Heart left ventricle (tissue), 16 donors: ENCODE measurements around the gene SCRN2. TPM values are rescaled to one million over a fixed set of nuclear protein-coding genes. Genes with fewer than 3 reads are reported as not detected.

Source experiments
- ATAC-seq, 4 donors: fragments of 200-7000 bp; cut with Tn5 transposase; one replicate each; pipeline ENCODE4 v1.9.1; 2020 to 2022; ENCODE audit warnings: moderate library complexity in 4 of 4, mild to moderate bottlenecking in 3 of 4, moderate number of reproducible peaks in 1 of 4
- DNase-seq, 5 donors: peaks; one replicate each; pipeline ENCODE4 v3.0.0-alpha.2; 2020
- H3K27ac ChIP-seq, 12 donors: fragments of 200-600 bp; sonication (generic) in 4 of 12; one replicate each; pipeline versions ENCODE4 v1.5.0 to v1.8.0; 2016 to 2022; ENCODE audit warnings: mild to moderate bottlenecking in 2 of 12
- H3K27me3 ChIP-seq, 9 donors: fragments of 200-600 bp; sonication (generic) in 2 of 9; one replicate each; pipeline versions ENCODE4 v1.5.1 to v1.8.0; 2016 to 2022; ENCODE audit warnings: mild to moderate bottlenecking in 3 of 9
- H3K36me3 ChIP-seq, 9 donors: fragments of 200-600 bp; sonication (generic) in 2 of 9; one replicate each; pipeline versions ENCODE4 v1.5.0 to v1.8.0; 2018 to 2022; ENCODE audit warnings: mild to moderate bottlenecking in 2 of 9
- H3K4me1 ChIP-seq, 12 donors: fragments of 200-600 bp; sonication (generic) in 4 of 12; one replicate each; pipeline versions ENCODE4 v1.5.0 to v1.8.0; 2016 to 2022; ENCODE audit warnings: mild to moderate bottlenecking in 3 of 12
- H3K4me3 ChIP-seq, 12 donors: fragments of 200-600 bp; sonication (generic) in 4 of 12; one replicate each; pipeline versions ENCODE4 v1.5.0 to v1.8.0; 2017 to 2022; ENCODE audit warnings: mild to moderate bottlenecking in 9 of 12, moderate library complexity in 4 of 12
- H3K9me3 ChIP-seq, 12 donors: fragments of 200-600 bp; sonication (generic) in 4 of 12; one replicate each; pipeline versions ENCODE4 v1.5.0 to v1.8.0; 2016 to 2022; ENCODE audit warnings: mild to moderate bottlenecking in 1 of 12
- CTCF ChIP-seq, 12 donors: fragments of 200-600 bp; sonication (generic) in 4 of 12; IDR thresholded peaks; one replicate each; pipeline versions ENCODE4 v1.5.0 to v1.8.0; 2018 to 2022; ENCODE audit warnings: antibody characterized with exemption in 12 of 12, mild to moderate bottlenecking in 5 of 12
- POLR2A ChIP-seq, 2 donors: fragments of 450-650 bp; IDR thresholded peaks; one replicate each; pipeline ENCODE4 v1.6.1; 2017; ENCODE audit warnings: antibody characterized with exemption in 2 of 2, mild to moderate bottlenecking in 2 of 2, moderate library complexity in 2 of 2
- WGBS, 4 donors: extraction: QIAGEN DNeasy Blood & Tissue Kit in 2 of 4; methylation state at CpG; one replicate each; pipeline versions ENCODE4 v1.1.5 to v1.1.7; 2013 to 2018; 5-methylcytosine and 5-hydroxymethylcytosine counted together
- intact Hi-C, 10 donors: fragments of 100-400 bp; cut with DNase I; formaldehyde crosslinking; loops; one replicate each; pipeline versions ENCODE4 v1.11.1 to v1.14.2; 2022
- polyA plus RNA-seq, 2 donors: library from polyadenylated mRNA; stranded (reverse); fragments of 200-250 nt; gene quantifications; one replicate each; pipeline ENCODE4 v1.2.3, GENCODE V29; 2013
- total RNA-seq, 9 donors: library from RNA; depleted of rRNA in 2 of 9; stranded (reverse); fragments of >200 nt in 2 of 9; fragmentation: NEBNext Ultra II Directional in 3 of 9; extraction: Animal tissue kit (Norgen Biotek cat#: 25700) in 3 of 9; gene quantifications; one replicate each; pipeline versions ENCODE4 v1.1.0 to v1.2.4, GENCODE V29; 2016 to 2023
- donor health status: ischemic (EF 13 %, LVEDD 7.1; RV severe dilation, severe dysfunction).
- donor health status: healthy with polysubstance abuse.
- donor health status: DM: no; HTN: yes; CAD: no.
- donor health status: DM: no; HTN: no; CAD: no.
- donor health status: ischemic (EF 25% LVEDD 6.9; RV normal size, moderate dysfunction).
- donor health status: ischemic (EF 25% LVEDD 5.7; RV mildly dilated, moderate dysfunction).
- donor health status: healthy.
- donor health status: DM: yes; HTN: yes; CAD: no.
- donor health status: ischemic (EF 35%, LVEDD 5.7; RV mildly dilated, moderate dysfunction).
- donor health status: nonischemic (EF 11% LVEDD 7.7; RV severe dilation, severe dysfunction).
- donor health status: DM: yes; HTN: yes; CAD: no.
- donor health status: PGD.
- donor health status: ischemic (EF 29% LVEDD 5.4; RV normal size, mild dysfunction).
- donor health status: nonischemic (EF 23%, LVEDD 6.1; RV moderate dilation, normal function).

Gene SCRN2
- total and polyA plus RNA-seq, 11 donors = 17.5 to 58.5 (median 33.9) TPM

GRCh38 chr17:47860386-47860785, 19.3 kb upstream of the SCRN2 start:
- no peak for ATAC-seq
- H3K4me3 ChIP-seq = no peak overlapping the region
- no peak for DNase-seq
- no peaks in the 10 kb centered on the region for H3K36me3 ChIP-seq
- H3K9me3 ChIP-seq = no peaks in the 10 kb centered on the region
- WGBS, 4 donors = 90 to 97% (median 94%) methylated on average over 5 of the region's 5 CpGs
- peaks cover 0 to 12% (median 0%) of the 10 kb centered on the region in 12 donors for H3K4me1 ChIP-seq
- H3K27ac ChIP-seq = no peak overlapping the region
- intact Hi-C loops = no loop called here
- no peak for TF ChIP-seq CTCF (IDR thresholded peaks at IDR 0.05)
- no peak for TF ChIP-seq POLR2A (IDR thresholded peaks at IDR 0.05)
- H3K27me3 ChIP-seq = peaks cover 0 to 22% (median 6%) of the 10 kb centered on the region in 9 donors

GRCh38 chr17:47857551-47858455, 16.7 kb upstream of the SCRN2 start:
- ATAC-seq (no peak), DNase-seq (peak in 1 of 5 donors; percentile 34)
- Histone ChIP-seq H3K4me1 (peaks cover 0 to 13% (median 0%) of the 10 kb centered on the region in 12 donors), H3K9me3 (no peaks in the 10 kb centered on the region), H3K4me3 (no peak overlapping the region), H3K27me3 (peaks cover 5 to 47% (median 32%) of the 10 kb centered on the region in 9 donors), H3K27ac (no peak overlapping the region), H3K36me3 (no peaks in the 10 kb centered on the region)
- WGBS, 4 donors = 76 to 85% (median 83%) methylated on average over 16 of the region's 16 CpGs
- intact Hi-C loops = no loop called here
- TF ChIP-seq CTCF (IDR thresholded peaks at IDR 0.05) = no peak

- H3K27me3 ChIP-seq = peaks cover 14 to 57% (median 42%) of the 10 kb centered on the region in 9 donors
Observed at GRCh38 chr17:47856830-47857229, 15.8 kb upstream of the SCRN2 start.

More at GRCh38 chr17:47856830-47857229, 15.8 kb upstream of the SCRN2 start:
- H3K9me3 ChIP-seq = no peaks in the 10 kb centered on the region
- no peak for ATAC-seq
- intact Hi-C loops = no loop called here
- no peaks in the 10 kb centered on the region for H3K36me3 ChIP-seq
- no peak overlapping the region for H3K27ac ChIP-seq
- TF ChIP-seq POLR2A (IDR thresholded peaks at IDR 0.05) = no peak
- TF ChIP-seq CTCF (IDR thresholded peaks at IDR 0.05) = no peak
- H3K4me3 ChIP-seq = no peak overlapping the region
- peaks cover 0 to 18% (median under 1%) of the 10 kb centered on the region in 12 donors for H3K4me1 ChIP-seq
- DNase-seq = no peak
